HG03139 (cell line): Measurements from ENCODE around the gene TMEM247.
"Not testable (repeated sequence)": the region's sequence is repeated elsewhere in the genome, so short reads cannot be mapped to it uniquely, and the experiment has no call there.

Experiments
- ATAC-seq: cut with Tn5 transposase; IDR thresholded peaks from one replicate; pipeline ENCODE4 v1.9.1; 2021; ENCODE audit not compliant: unreplicated experiment

TMEM247 gene

DNA sequence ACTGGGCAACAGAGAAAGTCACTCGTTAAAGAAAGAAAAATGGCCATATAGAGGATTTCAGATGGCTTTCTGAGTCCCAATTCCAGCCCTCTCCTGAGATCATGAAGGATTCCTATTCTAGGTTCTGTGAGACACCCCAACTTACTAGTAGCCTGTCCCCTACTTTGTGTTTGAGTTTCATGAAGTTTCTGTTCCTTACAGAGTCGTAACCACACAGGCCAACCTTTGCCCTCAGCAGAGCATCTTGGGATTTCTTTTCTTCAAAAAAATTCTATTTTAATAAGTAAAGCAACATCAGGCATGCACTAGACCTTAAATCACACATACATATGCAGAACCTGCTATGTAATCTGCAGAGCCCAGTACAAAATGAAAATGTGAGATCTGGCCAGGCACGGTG is 30.4 kb downstream of the TMEM247 start:
- ATAC-seq: no peak

DNA sequence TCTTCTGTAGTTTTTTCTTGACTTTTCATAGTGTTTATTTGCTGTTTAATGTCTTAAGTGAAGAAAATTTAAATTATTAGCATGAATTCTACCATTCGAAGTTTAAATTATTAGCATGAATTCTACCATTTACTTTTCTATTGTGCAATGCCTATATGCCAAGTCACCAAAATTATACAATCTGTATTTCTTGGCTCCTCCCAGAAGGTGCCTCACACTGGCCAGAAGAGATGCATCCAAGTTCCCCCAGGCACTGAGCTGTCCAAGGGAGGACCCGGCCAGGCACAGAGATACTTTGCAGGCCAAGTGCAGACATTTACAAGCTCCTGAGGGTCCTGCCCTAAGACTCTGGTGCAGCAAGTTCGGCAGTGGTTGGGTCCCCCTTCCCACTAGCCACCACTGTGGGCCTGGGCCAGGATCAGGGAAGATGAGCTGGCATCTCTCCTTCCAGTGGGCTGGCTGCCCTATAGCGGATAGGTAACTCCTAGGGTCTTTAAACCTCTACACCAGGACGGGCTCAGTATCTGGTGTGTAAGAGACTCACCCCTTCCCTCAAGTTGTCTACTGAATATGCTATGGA is 31.3 kb downstream of the TMEM247 start:
- no peak for ATAC-seq

DNA sequence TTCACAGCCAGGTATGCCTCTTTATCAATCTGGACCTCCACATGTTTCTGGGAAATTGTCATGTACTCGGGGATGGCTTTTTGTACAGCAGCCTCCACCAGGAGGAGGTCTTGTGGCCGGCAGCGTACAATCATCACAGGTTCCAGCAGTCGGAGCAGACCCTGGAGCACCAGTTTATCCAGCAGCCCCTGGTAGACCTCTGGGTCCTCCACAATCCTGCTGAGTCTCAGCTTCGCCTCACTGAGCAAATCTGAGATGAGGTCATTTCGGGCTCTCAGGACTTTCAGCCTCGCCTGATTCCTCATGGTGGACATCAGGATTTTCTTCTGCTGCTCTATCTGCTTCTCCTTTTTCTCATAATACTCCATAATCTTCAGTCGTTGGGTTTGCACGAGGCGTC is 32.8 kb downstream of the TMEM247 start:
- ATAC-seq: no peak

DNA sequence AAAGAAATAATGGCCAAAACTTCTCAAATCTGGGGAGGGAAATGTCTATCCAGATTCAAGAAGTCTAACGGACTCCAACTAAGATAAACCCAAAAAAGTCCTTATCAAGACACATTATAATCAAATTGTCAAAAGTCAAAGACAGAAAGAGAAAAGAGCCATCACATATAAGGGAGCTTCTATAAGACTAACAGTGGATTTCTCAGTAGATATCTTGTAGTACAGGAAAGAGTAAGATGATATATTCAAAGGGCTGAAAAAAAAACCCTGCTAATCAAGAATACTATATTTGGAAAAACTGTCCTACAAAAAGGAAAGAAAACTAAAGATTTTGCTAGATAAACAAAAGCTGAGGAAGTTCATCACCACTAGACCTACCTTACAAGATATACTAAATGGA is 35.4 kb downstream of the TMEM247 start:
- ATAC-seq: no peak

DNA sequence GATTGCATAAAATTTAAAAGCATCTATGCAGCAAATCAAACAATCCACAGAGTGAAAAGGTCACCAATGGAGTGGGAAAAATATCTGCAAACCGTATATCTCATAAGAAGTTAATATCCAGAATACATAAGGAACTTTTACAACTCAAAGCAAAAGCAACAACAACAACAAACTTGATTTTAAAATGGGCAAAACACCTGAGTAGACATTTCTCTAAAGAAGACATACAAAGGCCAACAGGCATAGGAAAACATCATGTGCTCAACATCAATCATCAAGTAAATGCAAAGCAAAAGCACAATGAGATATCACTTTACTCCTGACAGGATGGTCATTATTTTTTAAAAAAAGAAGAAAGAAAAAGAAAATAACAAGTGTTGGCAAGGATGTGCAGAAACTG is 38.1 kb downstream of the TMEM247 start:
- no peak for ATAC-seq

DNA sequence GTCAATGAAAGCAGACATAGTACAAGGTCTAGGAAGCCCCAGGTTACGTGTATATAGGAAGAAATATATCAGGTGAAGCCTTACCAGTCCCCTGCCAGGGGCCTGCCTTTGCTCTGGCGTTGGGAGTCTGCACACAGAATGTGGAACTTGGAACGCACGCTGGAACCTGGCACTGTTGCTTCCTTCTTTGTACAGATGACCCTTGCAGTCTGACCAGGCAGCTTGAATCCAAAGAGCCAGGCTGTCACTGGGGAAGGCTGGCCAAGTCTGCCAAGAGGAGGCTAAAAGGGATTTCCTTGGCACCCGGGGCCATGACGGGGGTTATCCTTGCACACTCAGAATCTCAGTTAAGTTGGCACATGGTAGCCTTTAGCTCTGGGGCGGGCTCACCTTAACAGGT is 39.5 kb downstream of the TMEM247 start:
- ATAC-seq: no peak

DNA sequence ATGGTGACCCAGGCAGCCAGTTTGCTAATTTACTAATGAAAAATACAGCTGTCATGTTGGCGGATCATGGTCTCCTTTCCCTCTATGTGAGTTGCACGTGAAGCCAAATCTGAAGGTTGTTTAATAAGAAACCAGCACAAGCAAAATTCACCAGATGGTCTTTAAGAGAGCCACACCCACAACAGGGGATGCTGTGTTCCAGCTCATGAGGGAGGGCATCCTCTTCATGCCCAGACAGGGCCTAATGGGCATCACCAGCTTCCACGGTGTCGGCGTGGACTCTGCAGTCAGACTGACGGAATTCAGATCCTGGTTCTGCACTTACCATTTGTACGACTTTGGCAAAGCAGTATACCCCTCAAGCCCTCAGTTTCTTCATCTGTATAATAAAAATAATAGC is 39.9 kb downstream of the TMEM247 start:
- ATAC-seq: no peak

DNA sequence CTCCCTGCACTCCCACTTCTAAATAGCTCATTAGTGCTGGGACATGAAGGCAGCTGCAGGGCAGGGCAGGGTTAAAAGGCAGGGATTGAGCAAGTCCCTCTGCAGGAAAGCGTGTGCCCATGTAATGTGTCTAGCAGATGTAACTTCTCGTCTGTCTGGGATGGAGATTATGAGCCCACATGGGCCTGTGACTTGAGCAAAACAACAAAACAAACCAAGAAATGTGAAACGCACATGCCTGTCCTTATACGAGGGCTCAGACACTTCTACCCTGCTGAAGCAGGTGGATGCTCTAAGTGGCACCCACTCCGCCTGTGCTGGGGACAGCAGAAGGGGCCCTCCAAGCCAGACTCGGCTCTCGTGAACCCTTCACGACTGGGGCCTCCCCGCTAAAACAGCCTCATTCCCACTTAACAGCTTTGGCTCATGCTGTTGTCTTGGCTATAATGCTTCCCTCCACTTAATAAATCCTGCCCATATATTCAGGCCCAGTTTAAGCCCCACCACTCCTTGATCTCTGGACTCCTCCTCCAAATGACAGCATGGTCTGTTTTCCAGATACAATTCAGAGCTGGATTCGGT is 40.9 kb downstream of the TMEM247 start:
- no peak for ATAC-seq

DNA sequence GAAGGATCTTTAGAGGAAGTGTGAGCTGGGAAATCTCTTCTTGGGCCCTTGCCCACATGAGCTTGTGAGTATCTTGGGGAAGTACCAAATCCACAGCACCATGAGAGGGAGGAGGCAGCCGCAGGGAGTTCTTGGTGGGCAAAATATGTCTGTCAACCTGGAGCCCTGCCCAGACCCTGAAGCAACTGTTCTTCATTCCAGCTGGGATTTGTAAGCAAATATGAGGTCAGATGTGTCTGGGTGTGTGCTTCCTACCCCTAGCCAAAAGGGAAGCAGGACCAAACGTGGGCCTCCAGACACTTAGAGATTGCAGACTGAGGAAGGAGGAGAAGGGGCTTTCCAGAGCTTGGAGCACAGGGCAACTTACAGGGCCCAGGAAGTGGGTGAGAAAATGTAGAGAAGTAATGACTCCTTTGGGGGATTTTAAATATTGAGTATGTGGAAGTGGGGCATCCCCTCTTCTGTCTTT is 41.9 kb downstream of the TMEM247 start:
- ATAC-seq: no peak

DNA sequence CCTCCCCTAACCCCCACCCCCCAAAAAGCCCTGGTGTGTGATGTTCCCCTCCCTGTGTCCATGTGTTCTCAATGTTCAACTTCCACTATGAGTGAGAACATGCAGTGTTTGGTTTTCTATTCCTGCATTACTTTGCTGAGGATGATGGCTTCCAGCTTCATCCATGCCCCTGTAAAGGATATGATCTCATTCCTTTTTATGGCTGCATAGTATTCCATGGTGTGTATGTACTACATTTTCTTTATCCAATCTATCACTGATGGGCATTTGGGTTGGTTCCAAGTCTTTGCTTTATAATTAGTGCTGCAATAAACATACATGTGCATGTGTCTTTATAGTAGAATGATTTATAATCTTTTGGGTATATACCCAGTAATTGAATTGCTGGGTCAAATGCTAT is 43.0 kb downstream of the TMEM247 start:
- ATAC-seq: not testable (repeated sequence)

DNA sequence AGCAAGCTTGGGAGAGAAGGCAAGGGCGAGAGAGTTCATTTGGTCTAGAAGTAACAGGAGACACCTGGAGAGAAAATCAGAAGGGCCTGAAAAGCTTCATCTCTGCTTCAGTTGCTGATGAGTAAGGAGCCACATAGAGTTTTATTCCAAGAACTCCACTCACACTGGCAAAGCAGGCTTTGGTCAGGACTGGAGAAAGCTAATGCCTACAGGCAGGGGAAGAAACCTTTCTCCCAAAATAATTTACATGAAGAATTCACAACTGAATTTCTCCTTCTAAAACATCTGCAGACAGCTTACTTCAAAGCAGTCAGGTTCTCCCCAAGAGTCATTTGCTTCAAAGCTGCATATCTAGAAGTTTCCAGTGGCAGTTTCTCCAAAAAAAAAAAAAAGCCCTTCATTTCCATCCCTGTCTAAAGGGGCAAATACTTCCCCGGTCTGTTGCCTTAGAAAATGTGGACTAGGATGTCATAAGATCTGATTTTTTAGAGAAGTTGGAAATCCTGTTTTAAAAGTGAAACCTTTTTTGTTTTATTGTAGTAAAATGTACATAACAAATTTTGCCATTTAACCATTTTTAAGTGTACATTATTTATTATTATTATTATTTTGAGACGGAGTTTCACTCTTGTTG is 46.3 kb downstream of the TMEM247 start:
- no peak for ATAC-seq

DNA sequence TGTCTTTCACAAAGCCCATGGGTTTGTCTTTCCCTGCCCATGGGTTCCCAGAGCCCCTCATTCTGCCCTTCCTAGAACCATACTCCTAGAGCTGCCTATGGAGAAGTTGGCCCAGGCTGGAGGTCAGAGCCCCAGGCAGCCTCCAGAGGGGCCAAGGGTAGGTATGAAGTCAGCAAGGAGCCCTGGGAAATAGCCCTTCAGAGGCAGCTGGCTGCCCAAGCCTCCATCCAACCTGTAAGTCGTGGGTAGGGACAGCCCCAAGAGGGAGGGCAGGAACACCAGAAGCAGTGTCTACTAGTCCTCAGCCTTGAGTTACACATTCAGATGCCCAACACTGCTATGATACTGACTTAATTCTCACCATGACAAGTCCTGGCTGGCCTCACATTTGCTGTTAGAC is 49.5 kb downstream of the TMEM247 start:
- no peak for ATAC-seq

DNA sequence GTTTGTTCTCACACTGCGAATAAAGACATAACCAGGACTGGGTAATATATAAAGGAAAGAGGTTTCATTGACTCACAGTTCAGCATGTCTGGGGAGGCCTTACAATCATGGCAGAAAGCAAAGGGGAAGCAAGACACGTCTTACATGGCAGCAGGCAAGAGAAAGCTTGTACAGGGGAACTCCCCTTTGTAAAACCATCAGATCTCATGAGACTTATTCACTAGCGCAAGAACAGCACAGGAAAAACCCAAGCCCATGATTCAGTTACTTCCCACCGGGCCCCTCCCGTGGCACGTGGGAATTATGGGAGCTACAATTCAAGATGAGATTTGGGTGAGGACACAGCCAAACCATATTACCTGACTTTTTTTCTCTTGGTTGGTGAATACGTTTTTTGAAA is 51.3 kb downstream of the TMEM247 start:
- no peak for ATAC-seq

DNA sequence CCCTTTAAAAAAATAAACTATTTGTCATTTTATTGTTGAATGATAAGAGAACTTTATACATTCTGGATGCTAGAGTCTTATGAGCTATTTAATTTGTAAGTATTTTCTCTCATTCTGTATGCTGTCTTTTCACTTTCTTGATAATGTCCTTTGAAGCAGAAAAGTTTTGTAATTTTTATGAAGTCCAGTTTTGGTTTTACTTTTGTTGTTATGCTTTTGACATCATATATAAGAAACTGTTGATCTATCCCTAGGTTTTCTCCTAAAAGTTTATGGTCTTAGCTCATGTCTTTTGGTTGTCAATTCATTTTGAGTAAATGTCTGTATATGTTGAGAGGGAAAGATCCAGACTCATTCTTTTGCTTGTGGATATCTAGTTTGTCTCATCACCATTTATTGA is 52.5 kb downstream of the TMEM247 start:
- ATAC-seq: no peak
